ENCODE results near the gene JAKMIP3. TPM values are rescaled to one million over a fixed set of nuclear protein-coding genes. Genes with fewer than 3 reads are reported as not detected.

The JAKMIP3 gene
- total RNA-seq, 1 donor from 2014 or later = 1.7 TPM

- no peaks in the 10 kb centered on the region for H3K4me1 ChIP-seq
- no peak overlapping the region for H3K27ac ChIP-seq (replicated peaks)
- no peak for DNase-seq
- no peak overlapping the region for H3K4me3 ChIP-seq
- H3K27me3 ChIP-seq (ENCODE audit: low read depth) = no peaks in the 10 kb centered on the region
- TF ChIP-seq CTCF (IDR thresholded peaks at IDR 0.05; ENCODE audit: borderline replicate concordance) = no peak
- no peaks in the 10 kb centered on the region for H3K9me3 ChIP-seq (replicated peaks)
- intact Hi-C loops (cut with micrococcal nuclease) = no loop called here
- no peaks in the 10 kb centered on the region for H3K36me3 ChIP-seq
Measured at GRCh38 chr10:132107186-132107948, 41.6 kb downstream of the JAKMIP3 start.

GRCh38 chr10:132107949-132108877 is 42.5 kb downstream of the JAKMIP3 start:
- H3K4me3 ChIP-seq = no peak overlapping the region
- H3K27me3 ChIP-seq (ENCODE audit: low read depth) = no peaks in the 10 kb centered on the region
- H3K27ac ChIP-seq (replicated peaks) = no peak overlapping the region
- TF ChIP-seq CTCF (IDR thresholded peaks at IDR 0.05; ENCODE audit: borderline replicate concordance) = no peak
- DNase-seq = peak; percentile 8
- H3K9me3 ChIP-seq (replicated peaks) = no peaks in the 10 kb centered on the region
- intact Hi-C loops (cut with micrococcal nuclease) = no loop called here
- no peaks in the 10 kb centered on the region for H3K36me3 ChIP-seq
- no peaks in the 10 kb centered on the region for H3K4me1 ChIP-seq

GRCh38 chr10:132109341-132110110 is 43.8 kb downstream of the JAKMIP3 start:
- intact Hi-C loops (cut with micrococcal nuclease) = no loop called here
- TF ChIP-seq CTCF (IDR thresholded peaks at IDR 0.05; ENCODE audit: borderline replicate concordance) = no peak
- H3K36me3 ChIP-seq = no peaks in the 10 kb centered on the region
- no peaks in the 10 kb centered on the region for H3K4me1 ChIP-seq
- no peak overlapping the region for H3K4me3 ChIP-seq
- no peak overlapping the region for H3K27ac ChIP-seq (replicated peaks)
- peak; percentile 17 for DNase-seq
- H3K9me3 ChIP-seq (replicated peaks) = no peaks in the 10 kb centered on the region
- H3K27me3 ChIP-seq (ENCODE audit: low read depth) = no peaks in the 10 kb centered on the region

GRCh38 chr10:132110111-132110521 is 44.4 kb downstream of the JAKMIP3 start:
- no peak overlapping the region for H3K4me3 ChIP-seq
- H3K27me3 ChIP-seq (ENCODE audit: low read depth) = no peaks in the 10 kb centered on the region
- H3K9me3 ChIP-seq (replicated peaks) = no peaks in the 10 kb centered on the region
- DNase-seq = peak; percentile 11
- no peak overlapping the region for H3K27ac ChIP-seq (replicated peaks)
- intact Hi-C loops (cut with micrococcal nuclease) = no loop called here
- no peaks in the 10 kb centered on the region for H3K36me3 ChIP-seq
- no peak for TF ChIP-seq CTCF (IDR thresholded peaks at IDR 0.05; ENCODE audit: borderline replicate concordance)
- no peaks in the 10 kb centered on the region for H3K4me1 ChIP-seq

- intact Hi-C loops (cut with micrococcal nuclease) = no loop called here
- no peaks in the 10 kb centered on the region for H3K9me3 ChIP-seq (replicated peaks)
- H3K27ac ChIP-seq (replicated peaks) = no peak overlapping the region
- H3K36me3 ChIP-seq = no peaks in the 10 kb centered on the region
- peaks cover 5% of the 10 kb centered on the region for H3K4me1 ChIP-seq
- H3K27me3 ChIP-seq (ENCODE audit: low read depth) = no peaks in the 10 kb centered on the region
- DNase-seq = peak; percentile 1
- TF ChIP-seq CTCF (IDR thresholded peaks at IDR 0.05; ENCODE audit: borderline replicate concordance) = no peak
- H3K4me3 ChIP-seq = no peak overlapping the region
Measured at GRCh38 chr10:132110713-132111112, 45.0 kb downstream of the JAKMIP3 start.
